ENCODE measurements around the gene P4HB.

DNA sequence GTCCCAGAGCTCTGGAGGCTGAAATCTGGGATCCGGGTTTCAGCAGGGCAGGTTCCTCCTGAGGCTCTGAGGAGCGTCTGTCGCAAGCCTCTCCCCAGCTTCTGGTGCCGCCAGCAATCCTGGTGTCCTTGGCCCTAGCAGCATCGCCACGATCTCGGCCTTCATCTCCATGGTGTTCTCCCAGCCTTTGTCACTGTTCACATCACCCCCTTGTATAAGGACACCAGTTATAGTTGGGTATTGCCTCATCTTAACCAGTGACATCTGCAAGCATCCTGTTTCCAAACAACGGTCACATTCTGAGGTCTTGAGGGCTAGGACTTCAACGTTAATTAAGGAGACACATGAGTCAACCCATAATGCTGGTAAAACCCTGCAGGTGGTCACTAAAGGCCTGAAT is 22.7 kb downstream of the P4HB start:
- no peak for TF ChIP-seq POLR2A (IDR thresholded peaks at IDR 0.05)
- TF ChIP-seq, protein P1, sequence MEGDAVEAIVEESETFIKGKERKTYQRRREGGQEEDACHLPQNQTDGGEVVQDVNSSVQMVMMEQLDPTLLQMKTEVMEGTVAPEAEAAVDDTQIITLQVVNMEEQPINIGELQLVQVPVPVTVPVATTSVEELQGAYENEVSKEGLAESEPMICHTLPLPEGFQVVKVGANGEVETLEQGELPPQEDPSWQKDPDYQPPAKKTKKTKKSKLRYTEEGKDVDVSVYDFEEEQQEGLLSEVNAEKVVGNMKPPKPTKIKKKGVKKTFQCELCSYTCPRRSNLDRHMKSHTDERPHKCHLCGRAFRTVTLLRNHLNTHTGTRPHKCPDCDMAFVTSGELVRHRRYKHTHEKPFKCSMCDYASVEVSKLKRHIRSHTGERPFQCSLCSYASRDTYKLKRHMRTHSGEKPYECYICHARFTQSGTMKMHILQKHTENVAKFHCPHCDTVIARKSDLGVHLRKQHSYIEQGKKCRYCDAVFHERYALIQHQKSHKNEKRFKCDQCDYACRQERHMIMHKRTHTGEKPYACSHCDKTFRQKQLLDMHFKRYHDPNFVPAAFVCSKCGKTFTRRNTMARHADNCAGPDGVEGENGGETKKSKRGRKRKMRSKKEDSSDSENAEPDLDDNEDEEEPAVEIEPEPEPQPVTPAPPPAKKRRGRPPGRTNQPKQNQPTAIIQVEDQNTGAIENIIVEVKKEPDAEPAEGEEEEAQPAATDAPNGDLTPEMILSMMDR (IDR thresholded peaks at IDR 0.05), result no peak
